HuH-7 (cell line): ENCODE results near the gene ENPP1.

Experiments
- DNase-seq: peaks from one replicate; pipeline ENCODE4 v3.0.0; 2011; ENCODE audit warnings: low spot score

The ENPP1 gene

DNA sequence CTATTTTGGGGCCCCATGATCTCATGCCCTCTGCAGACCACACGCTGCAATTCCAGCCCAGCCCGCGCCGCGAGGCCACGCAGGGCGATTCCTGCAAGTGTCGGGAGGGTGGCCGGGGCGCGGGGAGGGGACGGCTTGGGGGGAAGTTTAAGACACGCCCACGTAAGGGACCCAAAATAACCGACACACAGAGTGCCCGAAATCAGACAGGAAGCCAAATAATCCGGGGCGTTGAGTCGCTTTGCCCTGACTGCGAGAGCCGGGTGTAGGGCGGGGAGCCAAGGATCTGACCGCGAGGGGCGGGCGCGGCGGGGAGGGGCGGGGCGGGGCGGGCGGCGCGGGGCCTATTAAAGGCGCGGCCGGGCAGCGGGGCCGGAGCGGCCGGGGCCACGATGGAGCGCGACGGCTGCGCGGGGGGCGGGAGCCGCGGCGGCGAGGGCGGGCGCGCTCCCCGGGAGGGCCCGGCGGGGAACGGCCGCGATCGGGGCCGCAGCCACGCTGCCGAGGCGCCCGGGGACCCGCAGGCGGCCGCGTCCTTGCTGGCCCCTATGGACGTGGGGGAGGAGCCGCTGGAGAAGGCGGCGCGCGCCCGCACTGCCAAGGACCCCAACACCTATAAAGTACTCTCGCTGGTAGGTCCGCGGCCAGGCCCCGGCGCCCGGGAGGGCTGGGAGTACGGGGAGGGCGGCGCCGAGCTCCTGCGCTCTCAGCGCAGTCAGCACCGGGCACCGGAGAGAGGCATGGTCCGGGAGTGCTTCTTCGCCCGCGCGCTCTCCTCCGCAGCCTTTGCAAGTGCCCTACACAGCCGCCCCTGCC is at the start of gene ENPP1:
Gene ENPP1 (plus strand): TSS at position 377 of the 816 bp plus-strand sequence. CDS start 16 bp downstream, at position 393.
- peak; percentile 82 for DNase-seq

DNA sequence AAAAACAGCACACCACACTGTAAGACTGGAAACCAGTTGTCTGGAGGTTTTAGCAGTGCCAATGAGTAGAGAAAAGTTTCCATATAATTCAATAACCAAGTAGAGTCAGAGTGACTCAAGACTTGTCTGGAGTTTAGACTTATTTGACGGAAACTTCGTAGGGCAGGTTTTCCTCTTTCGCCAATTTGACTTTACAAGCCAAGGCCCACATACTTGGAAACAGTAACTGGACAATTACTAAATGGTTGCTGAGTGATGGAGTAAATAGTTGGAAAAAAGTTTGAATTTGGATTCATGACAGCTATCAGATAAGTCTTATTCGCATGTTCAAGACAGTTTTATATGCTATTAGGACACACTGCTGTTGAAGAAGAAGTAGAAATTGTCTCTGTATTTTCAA is 48.9 kb upstream of the ENPP1 start:
- DNase-seq = no peak

DNA sequence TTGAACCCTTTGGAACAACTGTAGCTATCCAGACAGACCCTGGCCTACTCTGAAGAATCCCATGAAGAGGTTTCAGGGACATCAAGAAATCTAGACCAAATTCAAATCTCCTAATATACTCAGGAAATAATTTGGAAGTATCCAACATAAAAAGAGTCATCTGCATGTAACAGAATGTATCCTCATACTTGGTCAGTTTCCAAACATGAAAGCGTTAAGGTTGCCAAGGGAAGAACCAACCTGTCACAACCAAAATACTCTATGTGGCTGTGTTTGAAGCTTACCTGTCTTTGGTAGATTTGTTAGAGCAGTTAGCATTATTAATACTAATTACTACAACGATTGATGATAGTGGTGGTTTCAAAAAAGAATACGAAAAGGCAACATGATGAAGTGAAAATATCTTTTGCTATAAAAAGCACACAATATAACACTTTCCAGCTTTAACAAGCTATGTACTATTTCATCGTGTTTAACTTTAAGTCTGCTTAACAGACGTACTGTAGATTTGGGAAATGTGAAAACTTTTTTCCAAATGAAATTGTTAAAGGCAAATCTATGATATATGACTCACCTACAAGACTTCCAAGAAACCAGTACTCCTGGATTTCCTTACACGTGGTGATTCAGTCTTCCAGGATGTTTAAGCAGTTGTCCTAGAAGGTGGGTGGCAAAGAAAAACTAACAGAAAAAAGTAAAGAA is 46.6 kb upstream of the ENPP1 start:
- no peak for DNase-seq

DNA sequence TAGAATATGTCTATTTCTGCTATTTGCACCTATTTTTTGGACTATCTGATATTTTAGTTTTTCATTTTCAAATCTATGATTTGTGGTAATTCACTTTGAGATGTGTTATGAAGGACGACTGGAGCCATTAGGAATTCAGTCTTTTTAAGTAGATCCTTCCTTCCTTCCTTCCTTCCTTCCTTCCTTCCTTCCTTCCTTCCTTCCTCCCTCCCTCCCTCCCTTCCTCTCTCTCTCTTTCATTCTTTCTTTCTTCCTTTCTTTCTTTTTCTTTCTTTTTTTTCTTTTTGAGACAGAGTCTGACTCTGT is 46.1 kb upstream of the ENPP1 start:
- DNase-seq = no peak

DNA sequence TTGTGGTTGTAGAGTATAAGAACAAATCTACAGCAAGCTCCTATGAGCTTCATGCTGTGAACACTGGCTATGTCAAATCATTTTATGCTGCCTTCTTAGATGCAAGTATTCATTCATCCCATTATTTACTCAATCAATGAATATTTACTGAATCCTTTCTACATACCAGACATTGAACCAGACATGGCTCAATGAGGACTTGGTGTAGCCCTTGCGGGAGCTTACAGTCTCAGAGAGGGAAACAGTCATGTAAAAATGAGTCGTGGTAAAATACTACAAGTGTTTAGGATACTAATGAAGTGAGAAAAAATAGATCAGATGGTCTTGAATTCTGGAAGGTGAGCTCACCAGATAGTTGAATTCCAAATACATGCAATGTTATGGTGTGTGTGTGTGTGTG is 44.8 kb upstream of the ENPP1 start:
- no peak for DNase-seq

DNA sequence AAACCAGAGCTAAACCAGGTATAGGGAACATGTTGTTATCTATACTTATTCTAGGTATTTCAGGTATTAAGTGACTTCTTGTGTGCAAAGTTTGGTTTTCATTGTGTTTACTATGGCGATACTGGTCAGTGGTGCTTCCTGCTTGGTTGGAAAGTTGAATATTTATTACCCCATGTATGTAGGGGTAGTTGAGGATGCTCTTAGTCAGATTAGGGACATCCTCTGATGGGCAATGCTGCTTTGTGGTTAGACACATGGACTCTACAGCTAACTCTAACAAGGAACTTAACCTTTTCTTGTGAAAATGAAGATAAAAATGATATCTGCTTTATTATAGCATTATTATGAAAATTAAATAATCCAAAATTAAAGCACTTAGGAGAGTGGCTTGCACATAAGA is 44.1 kb upstream of the ENPP1 start:
- DNase-seq = no peak

DNA sequence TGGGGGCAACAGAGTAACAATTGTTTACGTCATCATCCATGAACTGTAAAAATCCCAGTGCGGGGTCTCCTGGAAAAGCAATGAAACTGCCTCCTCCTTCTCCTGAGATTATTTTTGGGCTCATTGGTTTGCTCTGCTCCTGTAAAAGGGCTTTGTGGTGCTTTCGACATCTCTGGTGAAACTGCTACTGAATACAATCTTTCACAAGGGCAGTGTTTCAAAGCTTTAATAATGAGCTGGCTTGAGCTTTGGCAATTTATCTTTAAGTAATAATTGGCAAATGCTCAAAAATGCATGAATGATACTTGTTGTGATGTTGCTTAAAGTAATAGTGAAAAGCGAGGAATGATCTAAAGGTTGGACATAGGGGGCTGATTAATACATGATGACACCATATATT is 43.5 kb upstream of the ENPP1 start:
- no peak for DNase-seq

DNA sequence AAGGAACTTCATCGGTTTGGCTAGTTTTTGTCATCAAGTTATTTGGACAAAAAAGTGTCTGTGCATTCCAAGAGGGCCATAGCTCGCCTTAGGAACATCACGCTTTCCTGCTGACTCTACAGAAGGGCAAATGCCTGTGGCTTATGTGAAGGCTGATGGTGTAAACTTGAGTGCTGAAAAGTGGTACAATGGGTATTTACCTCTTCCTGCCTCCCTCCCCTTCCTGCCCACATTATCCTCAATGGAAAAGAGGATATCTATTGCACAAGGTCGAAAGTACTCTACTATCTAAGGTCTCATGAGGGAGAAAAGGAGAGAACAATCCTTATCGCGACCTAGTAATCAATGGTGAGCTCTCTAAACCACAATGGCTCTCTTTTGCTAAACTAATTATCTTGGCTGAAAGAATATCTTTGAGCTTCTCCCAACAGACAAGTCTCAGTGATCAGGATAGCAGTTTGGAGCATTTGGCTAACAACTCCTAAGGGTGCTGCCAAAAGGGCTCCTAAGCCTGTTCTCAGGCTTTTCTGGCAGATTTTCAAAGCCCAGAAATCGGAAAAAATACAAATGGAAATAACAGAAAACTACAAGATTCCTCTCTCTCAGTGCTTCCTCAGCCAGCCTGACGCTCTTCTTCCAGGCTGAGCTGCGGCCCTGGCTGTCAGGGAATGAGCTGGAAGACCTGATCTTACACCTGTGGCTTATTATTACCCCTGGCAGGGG is 42.6 kb upstream of the ENPP1 start:
- peak; percentile 17 for DNase-seq

DNA sequence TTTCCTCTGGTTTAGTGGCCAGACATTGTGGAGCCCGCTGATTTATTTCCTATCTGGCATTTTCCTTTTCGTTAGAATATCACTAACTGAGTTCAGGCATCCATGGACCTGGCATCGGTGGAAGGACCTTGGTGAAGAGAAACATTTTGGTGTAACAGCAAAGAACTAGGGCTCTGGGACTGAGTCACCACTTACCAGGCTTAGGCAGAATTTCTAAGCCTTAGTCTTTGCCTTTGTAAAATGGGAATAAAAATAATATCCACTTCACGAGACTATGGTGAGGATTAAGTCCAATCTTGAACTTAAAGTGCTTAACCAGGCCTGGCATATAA is 42.0 kb upstream of the ENPP1 start:
- DNase-seq = no peak

DNA sequence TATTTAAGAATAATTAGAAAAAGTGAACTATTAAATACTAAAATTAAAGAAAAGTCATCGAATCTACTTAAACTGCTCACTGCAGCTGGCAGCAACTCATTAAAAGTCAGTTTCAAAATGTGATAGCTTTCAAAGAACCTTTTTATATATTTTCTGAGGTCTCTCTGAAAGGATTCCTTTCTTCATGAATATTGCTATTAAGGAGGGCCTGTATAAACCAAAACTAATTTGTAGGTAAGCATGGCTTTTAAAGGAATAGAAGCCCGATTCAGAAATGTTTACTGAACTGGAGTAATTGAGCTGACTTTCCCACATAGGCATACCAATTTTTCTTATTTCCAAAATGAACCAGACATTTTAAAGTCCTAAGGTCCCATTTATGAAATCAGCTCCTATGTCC is 41.2 kb upstream of the ENPP1 start:
- no peak for DNase-seq

DNA sequence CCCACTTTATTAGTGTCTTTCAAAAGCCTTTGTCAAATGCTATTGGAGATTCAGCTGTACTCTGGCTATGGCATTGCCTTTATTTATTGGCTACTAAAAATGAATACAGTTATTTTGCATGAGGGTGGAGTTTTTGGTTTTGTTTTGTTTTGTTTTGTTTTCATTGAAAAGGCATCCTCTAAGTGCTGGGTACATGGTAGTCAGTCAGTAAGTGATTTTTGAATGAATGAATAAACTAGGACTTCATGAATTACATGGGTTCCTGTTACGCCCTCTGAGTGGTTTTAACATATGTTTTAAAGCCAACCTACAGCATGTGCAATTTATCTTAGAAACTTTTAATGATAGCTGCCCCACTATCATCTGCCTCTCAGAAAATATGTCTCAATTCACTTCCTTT is 38.9 kb upstream of the ENPP1 start:
- no peak for DNase-seq

DNA sequence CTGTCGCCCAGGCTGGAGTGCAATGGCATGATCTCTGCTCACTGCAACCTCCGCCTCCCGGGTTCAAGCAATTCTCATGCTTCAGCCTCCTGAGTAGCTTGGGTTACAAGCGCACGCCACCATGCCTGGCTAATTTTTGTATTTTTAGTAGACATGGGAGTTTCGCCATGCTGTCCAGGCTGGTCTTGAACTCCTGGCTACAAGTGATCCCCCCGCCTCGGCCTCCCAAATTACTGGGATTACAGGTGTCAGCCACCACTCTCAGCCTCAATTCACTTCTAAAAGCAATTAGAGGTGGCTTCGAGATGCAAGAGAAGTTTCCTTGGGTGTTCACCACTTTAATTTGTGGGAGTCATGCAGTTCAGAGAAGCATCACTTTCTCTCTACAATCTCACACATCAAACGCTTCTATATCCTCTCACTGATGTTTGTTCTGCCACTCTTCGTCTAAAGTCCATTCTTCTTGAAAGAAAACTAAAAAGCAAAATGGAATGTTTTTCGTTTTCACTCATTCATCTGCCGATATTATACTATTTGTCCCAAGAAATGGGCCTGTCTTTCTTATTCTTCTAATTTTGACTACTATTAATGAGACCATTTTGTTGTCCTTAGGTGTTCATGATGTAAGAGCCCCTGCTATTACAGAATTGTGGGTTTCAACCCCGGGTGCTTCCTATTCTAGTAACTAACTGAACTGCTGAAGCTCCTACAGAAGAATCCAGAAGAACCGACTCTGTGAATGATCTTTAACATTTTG is 38.3 kb upstream of the ENPP1 start:
- no peak for DNase-seq

DNA sequence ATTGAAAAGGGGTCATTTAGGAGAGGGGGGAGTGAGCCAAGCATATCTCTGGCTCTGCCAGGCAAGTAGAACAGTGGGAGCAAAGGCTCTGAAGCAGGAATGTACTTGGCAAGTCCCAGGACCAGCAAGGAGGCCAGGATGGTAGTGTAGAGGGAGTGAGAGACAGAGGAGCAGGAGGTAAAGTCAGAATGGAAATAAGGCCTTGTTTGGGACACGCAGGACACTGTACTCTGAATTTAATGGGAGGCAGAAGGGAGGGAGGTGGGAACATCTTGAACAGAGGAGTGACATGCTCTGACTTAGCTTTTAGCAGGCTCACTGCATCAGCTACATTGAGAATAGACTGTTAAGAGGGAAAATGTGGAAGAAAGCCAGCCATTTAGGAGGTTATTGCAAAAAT is 37.0 kb upstream of the ENPP1 start:
- no peak for DNase-seq

DNA sequence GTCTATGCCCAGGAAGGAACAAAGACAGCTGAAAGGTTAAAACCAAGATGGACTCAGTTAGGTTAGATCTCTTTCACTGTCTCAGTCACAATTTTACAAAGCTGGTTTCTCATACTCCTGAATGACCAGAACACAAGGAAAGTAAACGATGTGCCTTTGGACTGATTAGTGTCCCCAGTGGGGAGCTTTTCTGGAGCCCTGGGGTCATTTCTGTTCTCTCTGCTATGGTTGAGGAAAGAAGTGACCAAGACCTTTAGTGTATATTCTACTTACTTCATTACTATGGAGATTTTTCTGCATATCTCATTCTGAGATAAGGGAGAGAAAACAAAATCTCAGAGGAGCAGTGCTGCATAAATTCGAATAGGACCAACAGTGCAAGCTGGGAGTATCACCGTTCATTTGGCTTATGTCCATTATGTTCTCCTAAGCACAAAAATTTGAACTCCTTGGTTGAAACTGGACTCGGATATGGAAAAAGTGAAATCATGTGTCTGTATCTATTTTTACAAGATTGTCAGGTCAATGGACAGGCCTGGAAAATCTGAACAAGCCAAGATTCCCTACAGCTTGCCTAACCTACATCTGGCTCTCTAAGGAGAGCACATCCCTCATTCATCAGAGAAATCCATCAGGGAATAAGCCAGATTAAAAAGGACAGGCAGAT is 34.4 kb upstream of the ENPP1 start:
- DNase-seq = no peak

DNA sequence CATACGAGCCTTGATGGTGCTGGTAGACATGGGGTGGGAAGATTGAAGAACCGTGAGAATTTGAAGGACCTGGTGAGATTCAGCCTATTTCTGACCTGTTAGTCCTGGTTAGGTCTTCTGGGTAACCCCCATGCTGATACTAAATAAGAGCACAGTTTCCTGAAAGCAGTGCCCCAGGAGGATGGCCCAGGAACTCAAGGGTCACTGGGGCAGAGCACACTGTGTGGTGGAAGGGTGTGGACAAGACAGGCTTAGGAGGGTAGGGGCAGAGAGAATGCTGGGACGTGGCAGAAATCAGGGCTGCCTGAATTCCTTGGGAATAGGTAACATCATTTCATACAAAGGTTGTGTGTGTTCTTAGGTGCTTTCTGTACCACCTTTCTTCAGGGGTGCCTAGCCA is 31.9 kb upstream of the ENPP1 start:
- DNase-seq = no peak

DNA sequence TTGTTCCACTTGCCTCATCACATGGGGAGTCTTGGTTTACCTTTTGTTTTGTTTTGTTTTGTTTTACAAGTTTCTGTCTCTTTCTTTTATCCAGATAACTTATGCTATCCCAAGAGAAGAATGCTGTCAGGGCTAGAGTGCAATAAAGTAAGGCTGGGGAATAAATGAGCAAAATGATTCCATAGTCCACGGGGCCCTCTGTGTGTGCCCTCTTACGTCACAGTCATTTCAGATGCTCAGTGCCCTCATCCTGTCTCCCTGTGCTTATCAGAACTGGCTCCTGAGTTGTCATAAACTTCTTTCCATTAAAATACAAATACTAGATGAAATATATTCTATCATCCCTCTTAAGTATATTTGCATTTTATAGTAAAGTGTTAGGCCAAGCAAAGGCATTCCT is 30.8 kb upstream of the ENPP1 start:
- no peak for DNase-seq

DNA sequence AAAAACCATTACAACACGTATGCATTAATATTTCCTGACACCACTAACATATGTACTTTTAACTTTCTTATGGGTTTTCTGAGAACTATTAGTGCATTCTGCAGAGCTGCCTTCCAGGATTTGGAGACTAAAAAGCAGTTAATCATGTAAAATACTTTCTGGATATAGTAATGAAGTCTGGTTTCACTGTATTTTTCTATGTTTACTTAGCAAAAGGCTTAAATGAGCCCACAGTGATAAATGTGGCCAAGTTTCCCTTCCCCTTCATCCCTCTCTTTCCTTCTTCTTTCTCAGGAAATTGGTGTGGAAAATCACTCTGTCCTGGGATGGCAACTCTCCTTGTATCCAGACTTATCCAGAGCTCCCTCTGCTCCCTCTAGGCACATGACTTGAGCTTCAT is 29.7 kb upstream of the ENPP1 start:
- DNase-seq = no peak

DNA sequence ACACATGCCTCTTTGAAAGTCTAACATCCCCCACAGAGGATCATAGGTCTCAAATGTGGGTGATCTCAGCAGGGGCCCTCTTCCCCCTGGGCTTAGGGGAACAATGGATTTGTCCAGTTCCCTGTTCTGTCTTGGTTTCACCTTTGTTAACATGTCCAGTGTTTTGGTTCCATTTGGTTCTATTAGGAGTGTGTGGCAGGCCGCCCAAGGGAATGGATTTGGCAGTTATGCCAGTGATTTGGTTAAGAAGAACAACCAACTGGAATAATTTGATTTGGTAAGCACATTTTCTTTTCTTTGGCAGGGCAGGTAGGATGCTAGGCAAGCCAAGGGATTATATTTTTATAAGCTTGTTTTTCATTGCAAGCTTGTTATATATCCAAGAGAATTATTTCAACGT is 28.5 kb upstream of the ENPP1 start:
- no peak for DNase-seq

DNA sequence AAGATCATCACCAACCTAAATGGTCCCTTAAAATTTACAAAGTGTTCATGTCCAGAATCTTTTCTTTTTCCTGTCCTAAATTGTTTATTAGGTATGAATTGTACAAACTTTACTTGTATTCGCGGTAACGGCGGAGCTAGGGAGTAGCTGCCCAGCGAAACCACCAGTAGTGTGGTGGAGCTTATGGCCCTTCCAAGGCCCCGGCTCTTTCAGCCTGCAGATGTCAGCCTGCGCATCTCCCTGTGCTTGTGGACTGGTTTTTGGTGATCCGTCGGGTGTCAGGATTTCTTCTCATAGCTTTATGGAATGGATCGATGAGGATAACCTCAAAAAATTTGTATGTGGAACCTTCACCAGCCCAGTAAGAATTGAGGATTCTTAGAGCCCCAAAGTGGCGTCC is 27.2 kb upstream of the ENPP1 start:
- DNase-seq = no peak

DNA sequence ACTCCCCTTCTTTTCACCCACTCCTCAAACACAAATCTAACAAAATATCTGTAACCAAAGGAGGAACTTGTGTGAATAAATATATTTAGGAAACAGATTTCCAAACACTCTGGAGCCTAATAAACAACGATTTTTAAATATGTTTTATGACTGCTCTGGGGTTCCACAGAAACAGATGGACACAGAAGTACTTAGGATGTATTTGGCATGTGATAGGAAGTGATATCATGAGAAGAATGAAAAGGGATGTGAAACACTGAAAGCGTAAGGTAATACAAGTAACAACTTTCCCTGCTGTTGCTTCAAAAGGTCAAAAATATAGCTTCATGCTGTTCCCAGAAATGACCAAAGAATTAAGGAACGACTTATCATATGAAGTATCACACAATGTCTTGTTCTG is 26.1 kb upstream of the ENPP1 start:
- no peak for DNase-seq

DNA sequence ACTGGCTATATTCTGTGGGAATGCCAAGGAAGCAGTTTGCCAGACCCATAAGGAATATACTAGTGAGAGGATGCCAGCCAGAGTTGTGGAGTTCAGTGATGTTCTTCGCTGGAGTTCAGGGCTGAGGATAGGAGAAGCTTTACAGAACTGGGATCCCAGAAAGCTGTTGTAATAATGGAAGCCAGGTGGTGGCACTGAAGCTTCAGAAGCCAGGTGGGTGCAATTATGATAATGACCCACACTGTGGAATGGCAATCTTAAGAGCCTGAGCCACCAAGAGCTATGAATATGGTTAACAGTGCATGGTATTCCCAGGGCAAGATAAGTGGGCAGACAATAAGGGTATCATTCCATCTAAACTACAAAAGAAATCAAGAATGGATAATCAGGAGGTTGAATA is 25.1 kb upstream of the ENPP1 start:
- no peak for DNase-seq

DNA sequence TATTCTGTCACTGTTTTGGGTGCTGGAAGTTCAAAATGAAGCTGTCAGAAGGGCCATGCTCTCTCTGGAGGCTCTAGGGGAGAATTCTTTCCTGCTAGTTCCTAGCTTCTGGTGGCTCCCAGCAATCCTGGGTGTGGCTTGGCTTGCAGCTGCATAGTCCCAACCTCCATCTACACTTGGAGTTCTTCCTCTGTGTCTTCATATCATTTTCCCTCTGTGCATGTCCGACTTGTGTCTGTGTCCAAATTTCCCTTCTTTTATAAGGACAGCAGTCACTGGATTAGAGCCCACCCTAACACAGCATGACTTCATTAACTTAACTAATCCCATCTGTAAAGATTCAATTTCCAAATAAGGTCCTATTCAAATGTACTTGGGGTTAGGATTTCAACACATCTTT is 23.3 kb upstream of the ENPP1 start:
- DNase-seq = no peak
